Left cardiac atrium (tissue), 4 donors: ENCODE results near the gene HOOK2. TPM values are rescaled to one million over a fixed set of nuclear protein-coding genes. Genes with fewer than 3 reads are reported as not detected.

ENCODE experiments used
- ATAC-seq, 2 donors: fragments of 200-7000 bp; cut with Tn5 transposase; one replicate each; pipeline ENCODE4 v1.9.1; 2020; ENCODE audit warnings: mild to moderate bottlenecking in 2 of 2, moderate library complexity in 2 of 2
- DNase-seq: peaks from one replicate; pipeline ENCODE4 v3.0.0-alpha.2; 2020
- intact Hi-C, 2 donors: fragments of 100-400 bp; cut with DNase I; formaldehyde crosslinking; loops; one replicate each; pipeline versions ENCODE4 v1.14.1 to v1.15.1; 2022 to 2023
- total RNA-seq, 2 donors: library from RNA; stranded (reverse); fragmentation: NEBNext Ultra II Directional; extraction: Animal tissue kit (Norgen Biotek cat#: 25700); gene quantifications; one replicate each; pipeline ENCODE4 v1.2.1, GENCODE V29; 2021
- donor health status: DM: no; HTN: yes; CAD: no.
- donor health status: DM: no; HTN: yes; CAD: no; lungs with severe emphysema.
- donor health status: DM: yes; HTN: yes; CAD: no.
- donor health status: Dilated cardiomyopathy.

The HOOK2 gene
- total RNA-seq, 2 donors from 2014 or later: 16.8 to 28.8 TPM

DNA sequence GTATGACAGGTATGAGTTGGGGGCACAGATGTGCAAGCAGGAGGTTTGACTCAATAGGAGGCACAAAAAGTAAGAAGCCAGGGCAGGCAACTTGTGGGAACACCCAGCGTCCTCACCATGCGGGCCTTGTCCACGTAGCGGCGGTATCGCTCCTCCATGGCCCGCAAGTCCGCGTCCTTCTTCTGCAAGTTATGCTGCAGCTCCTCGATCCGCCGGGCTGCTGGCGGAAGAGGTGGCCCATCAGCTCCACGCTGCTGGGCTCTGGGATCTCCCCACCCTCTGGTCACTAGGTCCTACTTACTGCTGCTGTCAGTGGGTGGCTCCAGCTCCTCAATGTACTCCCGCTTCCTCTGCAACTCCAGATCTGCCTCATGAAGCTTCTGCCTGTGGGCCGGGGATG lies 10.7 kb downstream of the HOOK2 start:
- no peak for DNase-seq
- no peak for ATAC-seq
- intact Hi-C loops: loop anchor here (2.0 to 5.0 kb wide), 3 partner anchors 38 to 82 kb away; partner anchors contain the start of genes PRDX2 (in 2 of the 2) and THSD8 (in 2 of the 2)

DNA sequence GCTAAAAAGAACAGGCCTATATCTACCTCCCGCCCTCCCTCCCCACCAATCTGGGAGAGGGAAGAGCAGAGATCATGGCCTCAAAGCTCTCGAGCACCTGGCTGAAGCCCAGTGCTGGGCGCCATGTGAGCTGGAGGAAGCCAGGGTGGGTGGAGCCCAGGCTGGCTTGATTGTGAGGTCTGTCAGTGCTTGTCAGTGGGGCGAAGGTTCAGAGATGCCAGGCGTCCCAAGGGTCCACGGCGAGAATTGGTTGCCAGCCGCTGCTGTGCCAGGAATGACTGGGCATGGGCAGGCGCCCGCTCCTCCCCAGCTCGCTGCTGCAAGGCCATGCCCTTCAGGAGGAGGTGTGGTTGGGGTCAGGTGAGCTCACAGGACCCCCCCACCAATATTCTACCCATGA lies 12.3 kb downstream of the HOOK2 start:
- no peak for DNase-seq
- ATAC-seq: peak in 1 of 2 donors; percentile 69

DNA sequence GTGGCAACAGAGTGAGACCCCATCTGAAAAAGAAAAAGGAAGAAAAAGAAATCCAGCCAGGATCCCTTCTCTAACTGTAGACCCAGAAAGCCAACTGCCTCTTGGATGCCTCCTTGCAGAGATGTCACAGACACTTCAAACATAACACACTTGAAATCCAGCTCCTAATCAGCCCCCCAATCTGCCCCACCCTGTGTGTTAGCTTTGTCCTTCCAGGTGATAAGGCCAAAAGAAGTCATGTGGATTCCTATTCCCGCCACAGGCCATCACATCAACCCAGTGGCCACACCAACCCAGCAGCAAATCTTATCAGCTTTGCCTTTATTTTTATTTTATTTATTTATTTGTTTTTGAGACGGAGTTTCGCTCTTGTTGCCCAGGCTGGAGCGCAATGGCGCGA lies 15.7 kb downstream of the HOOK2 start:
- intact Hi-C loops: no loop called here
- no peak for ATAC-seq
- no peak for DNase-seq

More for the DNA sequence above, 12.3 kb downstream of the HOOK2 start:
- intact Hi-C loops: no loop called here

DNA sequence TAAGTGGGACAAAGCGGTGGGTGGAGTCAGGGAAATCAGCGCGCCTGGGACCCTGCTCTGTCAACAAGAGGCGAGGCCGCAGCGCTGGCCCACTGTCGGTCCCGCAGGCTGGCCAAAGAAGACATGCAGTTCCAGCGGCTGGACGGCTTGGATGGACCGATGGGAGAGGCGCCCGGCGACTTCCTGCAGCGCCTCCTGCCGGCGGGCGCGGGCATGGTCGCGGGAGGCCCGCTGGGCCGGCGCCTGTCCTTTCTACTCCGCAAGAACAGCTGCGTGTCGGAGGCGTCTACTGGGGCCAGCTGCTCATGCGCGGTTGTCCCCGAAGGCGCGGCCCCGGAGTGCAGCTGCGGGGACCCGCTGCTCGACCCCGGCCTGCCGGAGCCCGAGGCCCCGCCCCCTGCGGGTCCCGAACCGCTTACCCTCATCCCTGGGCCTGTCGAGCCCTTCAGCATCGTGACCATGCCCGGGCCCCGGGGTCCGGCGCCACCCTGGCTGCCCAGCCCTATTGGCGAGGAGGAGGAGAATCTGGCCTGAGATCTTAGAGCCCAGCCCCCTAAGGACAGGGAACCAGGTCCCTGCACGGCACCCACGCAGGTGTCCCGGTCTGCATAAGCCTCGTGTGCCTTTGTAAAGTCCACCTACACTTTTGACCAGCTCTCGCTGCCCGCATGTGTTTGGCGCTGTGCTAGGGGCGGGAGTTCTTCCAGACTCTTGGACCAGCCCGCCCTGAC lies 17.6 kb downstream of the HOOK2 start:
- peak; percentile 79 for DNase-seq
- peak; percentile 87 to 89 for ATAC-seq
- intact Hi-C loops: no loop called here

DNA sequence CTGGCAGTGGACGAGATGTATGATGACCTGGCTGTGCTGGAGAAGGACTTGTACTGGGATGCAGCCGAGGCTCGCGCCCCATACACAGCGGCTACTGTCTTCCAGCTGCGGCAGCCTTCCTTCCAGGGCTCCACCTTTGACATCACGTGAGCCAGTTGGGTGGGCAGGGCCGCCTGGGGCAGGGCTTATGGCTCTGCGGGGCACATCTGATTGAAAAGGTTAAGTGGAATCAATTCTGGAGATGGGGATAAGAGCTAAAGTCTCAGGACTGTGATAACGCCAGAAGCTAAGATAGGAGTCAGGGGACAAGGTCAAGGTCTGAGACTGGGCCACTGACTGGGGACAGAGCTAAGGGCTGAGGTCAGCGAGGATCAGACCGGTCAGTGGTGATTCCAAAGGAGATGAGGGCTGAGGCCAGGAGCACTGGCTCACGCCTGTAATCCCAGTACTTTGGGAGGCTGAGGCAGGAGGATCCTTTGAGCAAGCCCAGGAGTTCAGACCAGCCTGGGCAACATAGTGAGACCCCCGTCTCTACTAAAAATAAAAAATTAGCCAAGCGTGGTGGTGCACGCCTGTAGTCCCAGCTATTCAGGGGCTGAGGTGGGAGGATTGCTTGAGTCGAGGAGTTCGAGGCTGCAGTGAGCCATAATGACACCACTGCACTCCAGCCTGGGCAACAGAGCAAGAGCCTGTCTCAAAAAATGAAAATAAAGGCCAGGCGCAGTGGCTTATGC lies 19.0 kb downstream of the HOOK2 start:
- intact Hi-C loops: no loop called here
- ATAC-seq: no peak
- DNase-seq: no peak

DNA sequence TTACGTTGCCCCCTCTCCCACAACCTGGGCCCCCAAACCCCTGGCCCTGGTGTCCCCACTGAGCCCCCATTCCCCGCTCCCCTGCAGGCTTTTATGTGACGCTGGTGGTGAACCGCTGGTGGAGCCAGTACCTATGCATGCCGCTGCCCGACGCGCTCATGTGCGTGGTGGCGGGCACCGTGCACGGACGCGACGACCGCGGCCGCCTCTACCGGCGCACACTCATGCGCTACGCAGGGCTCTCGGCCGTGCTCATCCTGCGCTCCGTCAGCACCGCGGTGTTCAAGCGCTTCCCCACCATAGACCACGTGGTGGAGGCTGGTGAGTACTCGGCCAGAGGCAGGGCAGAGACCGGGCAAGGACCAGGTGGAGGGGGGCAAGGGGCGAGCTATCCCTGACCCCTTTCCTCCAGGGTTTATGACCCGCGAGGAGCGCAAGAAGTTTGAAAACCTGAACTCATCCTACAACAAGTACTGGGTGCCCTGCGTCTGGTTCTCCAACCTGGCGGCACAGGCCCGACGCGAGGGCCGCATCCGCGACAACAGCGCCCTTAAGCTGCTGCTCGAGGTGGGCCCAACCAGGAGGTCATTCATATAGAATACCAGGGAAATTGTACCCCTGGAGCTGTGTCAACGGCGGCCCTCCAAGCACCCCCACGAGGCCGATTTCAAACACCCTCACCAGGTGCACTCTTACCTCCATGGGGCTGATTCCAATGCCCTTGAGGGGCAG lies 20.7 kb downstream of the HOOK2 start:
- DNase-seq (no peak), ATAC-seq (no peak)
- intact Hi-C loops: no loop called here

- ATAC-seq (no peak), DNase-seq (no peak)
- intact Hi-C loops: no loop called here
Measured at GRCh38 chr19:12752056-12752781, 23.1 kb downstream of the HOOK2 start.

GRCh38 chr19:12751635-12752034 lies 23.7 kb downstream of the HOOK2 start, which contains the start of gene BEST2:
Gene BEST2 (plus strand): TSS chr19:12751791. CDS start chr19:12752593, 802 bp downstream.
- DNase-seq (no peak), ATAC-seq (no peak)
- intact Hi-C loops: no loop called here

- no peak for ATAC-seq
- intact Hi-C loops: no loop called here
Measured at GRCh38 chr19:12750851-12751250, 24.5 kb downstream of the HOOK2 start.

GRCh38 chr19:12749938-12750521 lies 25.3 kb downstream of the HOOK2 start:
- intact Hi-C loops: no loop called here
- ATAC-seq (no peak), DNase-seq (no peak)

More at GRCh38 chr19:12750851-12751250, 24.5 kb downstream of the HOOK2 start:
- DNase-seq: no peak

DNA sequence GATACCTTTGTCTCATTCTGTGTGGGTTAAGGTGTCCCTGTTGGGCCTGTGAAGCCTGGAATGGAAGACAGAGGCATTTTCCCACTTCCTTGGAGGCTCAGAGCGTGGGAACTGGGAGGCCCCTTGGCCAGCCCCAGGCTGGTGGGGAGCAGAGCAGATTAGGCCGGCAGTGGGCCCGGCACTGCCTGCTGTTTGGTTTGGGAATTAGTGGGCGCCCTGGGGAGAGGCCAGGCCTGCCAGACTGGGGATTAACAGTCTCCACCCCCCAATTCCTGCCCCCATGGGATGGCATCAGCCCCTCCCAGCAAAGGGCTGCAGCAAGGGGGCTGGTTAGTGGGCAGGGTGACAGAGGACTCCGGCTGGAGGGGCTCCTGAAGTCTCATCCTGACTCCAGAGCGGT lies 26.9 kb downstream of the HOOK2 start:
- ATAC-seq (no peak), DNase-seq (no peak)
- intact Hi-C loops: no loop called here

- DNase-seq (no peak), ATAC-seq (no peak)
- intact Hi-C loops: no loop called here
Measured at GRCh38 chr19:12745166-12745897, 30.0 kb downstream of the HOOK2 start.

- ATAC-seq (no peak), DNase-seq (no peak)
- intact Hi-C loops: no loop called here
Measured at GRCh38 chr19:12737835-12738351, 37.5 kb downstream of the HOOK2 start.

- intact Hi-C loops: no loop called here
- ATAC-seq (peak; percentile 91 to 93), DNase-seq (peak; percentile 81)
Measured at GRCh38 chr19:12736995-12737834, 38.1 kb downstream of the HOOK2 start, which contains the start of gene GET3. Gene GET3 (plus strand): TSS chr19:12737497. CDS start chr19:12737506, 9 bp downstream.

DNA sequence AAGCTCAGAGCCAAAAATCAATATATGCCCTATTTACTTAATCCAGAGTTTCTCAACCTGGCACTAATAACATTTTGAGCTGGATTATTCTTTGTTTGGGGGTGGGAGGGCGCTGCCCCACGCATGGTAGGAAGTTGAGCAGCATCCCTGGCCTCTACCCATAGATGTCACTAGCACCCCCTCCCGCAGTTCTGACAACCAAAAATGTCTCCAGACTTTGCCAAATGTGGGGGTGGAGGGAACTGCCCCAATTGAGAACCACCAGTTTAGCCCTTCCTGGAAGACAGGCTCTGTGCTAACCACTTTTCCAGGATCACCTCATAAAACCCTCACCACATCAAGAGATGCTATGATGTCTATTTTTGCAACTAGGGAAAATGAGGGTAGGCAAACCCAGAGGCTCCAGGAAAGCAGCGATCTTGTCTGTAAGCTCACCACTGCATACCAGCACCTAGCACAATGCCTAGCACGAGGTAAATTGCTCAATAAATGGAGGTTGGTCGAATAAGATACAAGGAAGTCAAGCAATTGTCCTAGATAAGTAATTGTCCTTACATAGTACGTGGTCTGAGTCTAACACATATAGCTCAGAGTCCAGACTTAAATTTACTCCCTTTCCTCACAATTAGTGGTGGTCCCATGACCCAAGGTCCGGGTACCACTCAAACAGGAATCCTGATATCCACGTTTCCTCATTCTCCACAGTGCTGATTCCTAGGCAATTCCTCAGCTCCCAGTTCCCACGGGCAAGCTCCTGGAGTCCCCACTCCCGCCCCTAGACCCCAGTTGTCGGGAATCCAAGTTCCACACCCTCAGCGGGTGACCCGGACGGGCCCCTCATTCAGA lies 41.8 kb downstream of the HOOK2 start:
- no peak for DNase-seq
- ATAC-seq: no peak
- intact Hi-C loops: no loop called here

- DNase-seq (no peak), ATAC-seq (no peak)
- intact Hi-C loops: no loop called here
Measured at GRCh38 chr19:12731337-12731736, 44.0 kb downstream of the HOOK2 start.
